Stimulated activated CD8-positive, alpha-beta memory T cell treated with anti-CD3 and anti-CD28 coated beads, Interleukin-2, amount 100 ng/mL, for 48 hours (primary cell): ENCODE results near the gene PYROXD2.
"Not testable (repeated sequence)": the region's sequence is repeated elsewhere in the genome, so short reads cannot be mapped to it uniquely, and the experiment has no call there.

ENCODE experiments used
- DNase-seq, 2 donors: peaks; one replicate each; pipeline ENCODE4 v3.0.0-alpha.2; 2020; ENCODE audit warnings: low read depth in 2 of 2

PYROXD2 gene

GRCh38 chr10:98366062-98366530 is 48.9 kb downstream of the PYROXD2 start:
- DNase-seq = no peak

- DNase-seq = no peak
These were observed 49.4 kb downstream of the PYROXD2 start for GRCh38 chr10:98365406-98366061.

DNA sequence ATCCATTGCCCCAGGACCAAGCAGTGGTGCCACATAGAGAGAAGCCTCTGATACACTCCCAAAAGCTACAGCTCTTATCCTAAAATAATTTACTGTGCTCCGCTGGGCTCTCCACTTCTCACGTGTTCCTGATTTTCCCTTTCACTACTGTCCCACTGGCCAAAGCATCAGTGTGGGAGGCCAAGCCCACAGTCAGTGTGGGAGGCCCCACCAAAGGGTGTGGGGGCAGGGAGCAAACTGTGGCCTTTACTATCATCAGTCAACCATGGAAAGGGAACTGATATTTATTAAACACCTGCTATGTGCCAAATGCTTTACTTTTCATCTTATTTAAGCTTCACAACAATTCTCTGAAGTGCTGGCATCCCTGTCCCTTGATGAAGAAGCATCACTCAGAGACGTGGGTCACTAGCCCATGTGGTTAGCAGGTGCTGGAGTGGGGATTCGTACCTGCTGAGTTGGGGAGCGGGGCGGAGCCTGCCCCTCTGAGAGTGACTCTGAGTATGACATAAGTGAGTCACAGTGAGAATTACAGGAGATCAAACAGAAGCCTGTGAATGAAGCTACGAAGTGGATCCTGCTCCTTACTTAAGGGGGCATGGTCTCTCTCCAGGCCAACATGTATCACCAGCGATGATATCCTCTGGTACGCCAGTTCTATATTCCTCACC is 50.4 kb downstream of the PYROXD2 start:
- DNase-seq = no peak

GRCh38 chr10:98363220-98363619 is 51.8 kb downstream of the PYROXD2 start:
- DNase-seq = no peak

DNA sequence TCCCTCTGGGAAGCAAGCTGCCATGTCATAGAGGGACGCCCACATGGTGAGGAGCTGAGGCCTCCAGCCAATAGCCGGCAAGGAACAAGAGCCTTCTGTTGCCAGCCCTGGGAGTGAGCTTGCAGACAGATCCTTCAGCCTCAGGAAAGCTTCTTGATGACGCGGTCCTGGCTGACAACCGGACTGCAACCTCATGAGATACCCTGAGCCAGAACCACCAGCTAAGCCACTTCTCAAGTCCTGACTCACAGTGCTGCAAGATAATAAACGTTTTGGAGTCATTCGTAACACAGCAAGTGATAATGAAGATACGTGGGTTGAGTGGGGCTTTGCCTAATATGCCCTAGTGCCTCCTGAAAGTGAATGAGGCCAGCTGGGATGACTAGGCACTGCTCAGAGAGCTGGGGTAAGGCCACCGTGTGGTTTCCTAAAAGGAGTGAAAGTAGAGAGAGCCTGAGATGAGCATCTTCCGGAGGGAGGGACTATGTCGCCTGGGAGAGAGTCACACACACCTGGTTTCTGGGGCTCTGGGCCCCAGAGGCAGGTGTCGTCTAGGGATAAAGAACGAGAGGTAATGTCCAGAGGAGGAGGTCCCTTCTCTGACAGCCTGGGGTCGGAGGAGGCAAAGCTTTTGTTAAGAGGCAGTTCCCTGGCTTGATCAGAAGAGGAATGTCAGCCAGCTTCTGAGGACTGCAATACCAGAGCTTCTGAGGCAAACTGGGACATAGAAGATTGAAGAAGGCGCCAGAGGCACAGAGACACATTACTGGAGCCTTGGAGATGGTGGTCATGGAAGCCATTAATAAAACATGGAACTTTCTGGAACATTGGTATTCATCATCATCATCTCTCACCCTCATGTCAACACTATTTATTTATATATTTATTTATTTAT is 53.6 kb downstream of the PYROXD2 start:
- DNase-seq = peak; percentile 13 to 21

DNA sequence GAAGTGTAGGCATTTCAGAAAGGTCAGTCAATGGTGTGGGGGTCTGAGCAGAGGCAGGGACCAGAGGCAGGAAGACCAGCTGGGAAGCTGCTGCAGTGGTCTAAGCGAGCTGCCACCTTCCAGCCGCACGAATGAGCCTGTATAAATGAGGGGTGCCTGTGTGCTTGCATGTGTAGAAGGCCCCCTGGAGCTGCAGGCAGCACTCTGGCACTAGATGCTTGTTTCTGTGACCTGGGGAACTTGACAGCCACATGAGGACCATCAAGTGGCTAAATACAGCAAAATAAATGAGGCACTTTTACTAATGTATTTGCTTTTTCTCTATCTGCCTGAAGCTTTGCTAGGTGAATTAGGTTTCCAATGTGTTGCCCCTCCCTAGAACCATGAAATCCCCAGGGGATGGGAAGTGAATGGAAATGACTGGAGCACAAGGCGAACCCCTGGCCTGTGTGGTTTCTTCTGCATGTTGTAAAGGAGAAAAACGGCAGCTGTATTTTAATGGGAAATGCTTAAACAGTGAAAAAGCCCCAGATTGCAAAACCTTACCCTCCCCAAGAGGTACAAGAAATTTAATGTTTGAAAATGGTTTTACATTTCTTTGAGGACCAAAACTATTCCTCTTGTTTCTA is 57.7 kb downstream of the PYROXD2 start:
- DNase-seq = no peak

- DNase-seq = no peak
These were observed 60.5 kb downstream of the PYROXD2 start for GRCh38 chr10:98354491-98354890.

DNA sequence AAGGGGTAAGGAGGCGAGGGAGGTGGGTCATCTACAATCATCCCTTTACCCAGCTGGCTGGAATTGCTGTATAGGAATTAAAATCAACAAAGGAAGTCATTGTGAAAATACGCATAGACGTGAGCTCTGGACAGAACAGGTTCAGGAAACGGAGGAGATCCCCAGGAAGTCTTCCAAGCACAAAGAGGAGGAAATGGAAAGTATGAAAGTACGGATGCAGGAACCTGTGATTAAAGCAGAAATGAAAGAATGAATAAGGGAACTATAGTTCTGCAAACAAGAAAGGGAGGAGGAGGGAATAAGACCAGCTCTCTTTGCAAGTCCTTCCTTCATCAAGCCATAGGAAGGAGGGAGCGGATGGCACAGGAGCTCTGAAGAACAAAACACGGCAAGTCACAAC is 61.8 kb downstream of the PYROXD2 start:
- DNase-seq = no peak

GRCh38 chr10:98351831-98352402 is 63.1 kb downstream of the PYROXD2 start:
- no peak for DNase-seq

DNA sequence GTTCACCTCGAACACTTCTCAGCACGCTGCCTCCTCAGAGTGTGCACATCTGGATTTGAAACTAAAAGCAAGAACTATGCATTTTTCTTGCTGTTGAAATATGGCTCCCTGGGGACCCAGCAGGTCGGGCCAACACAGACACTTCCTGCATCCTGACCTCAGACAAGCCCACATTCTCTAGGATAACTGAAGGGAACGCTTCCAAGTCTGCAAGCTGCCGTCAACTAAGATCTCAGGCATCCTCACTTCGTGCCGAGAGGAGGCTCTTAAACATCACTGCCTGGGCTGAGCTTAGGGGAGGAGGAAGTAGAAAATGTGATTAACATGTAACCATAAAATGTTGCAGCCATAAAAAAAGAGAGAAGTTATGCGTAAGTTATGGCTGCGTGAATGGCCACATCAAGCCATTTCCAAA is 65.5 kb downstream of the PYROXD2 start:
- no peak for DNase-seq

DNA sequence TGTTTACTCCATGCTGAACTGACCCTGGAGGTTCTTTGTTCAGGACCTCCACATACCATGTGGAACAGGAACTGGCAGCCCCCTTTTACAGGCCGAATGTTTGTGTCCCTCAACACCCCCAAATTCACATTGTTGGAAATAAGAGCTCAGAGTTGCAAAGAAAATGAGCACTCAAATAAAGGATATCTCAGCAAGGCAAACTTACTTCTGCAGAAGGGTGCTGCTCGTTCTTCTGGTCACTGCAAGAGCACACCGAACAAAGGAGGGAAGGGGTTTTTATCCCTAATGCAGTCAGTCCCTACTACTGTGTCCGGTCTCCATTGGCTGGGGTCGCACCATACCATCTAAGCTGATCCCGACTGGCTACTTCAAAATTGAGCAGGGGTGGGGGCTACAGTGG is 68.1 kb downstream of the PYROXD2 start:
- no peak for DNase-seq

- no peak for DNase-seq
These were observed 70.4 kb downstream of the PYROXD2 start for GRCh38 chr10:98344589-98345038.

DNA sequence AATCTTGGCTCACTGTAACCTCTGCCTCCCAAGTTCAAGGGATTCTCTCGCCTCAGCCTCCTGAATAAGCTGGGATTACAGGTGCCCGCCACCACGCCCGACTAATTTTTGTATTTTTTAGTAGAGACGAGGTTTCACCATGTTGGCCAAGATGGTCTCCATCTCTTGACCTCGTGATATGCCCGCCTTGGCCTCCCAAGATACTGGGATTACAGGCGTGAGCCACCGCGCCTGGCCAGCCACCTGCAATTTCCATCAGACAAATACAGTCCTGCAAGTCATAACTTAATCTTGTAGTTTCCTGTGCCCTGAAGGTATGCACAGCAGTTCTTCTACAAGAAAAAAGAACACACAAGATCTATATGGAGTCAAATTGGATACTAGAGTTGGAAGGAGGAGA is 73.3 kb downstream of the PYROXD2 start:
- not testable (repeated sequence) for DNase-seq

DNA sequence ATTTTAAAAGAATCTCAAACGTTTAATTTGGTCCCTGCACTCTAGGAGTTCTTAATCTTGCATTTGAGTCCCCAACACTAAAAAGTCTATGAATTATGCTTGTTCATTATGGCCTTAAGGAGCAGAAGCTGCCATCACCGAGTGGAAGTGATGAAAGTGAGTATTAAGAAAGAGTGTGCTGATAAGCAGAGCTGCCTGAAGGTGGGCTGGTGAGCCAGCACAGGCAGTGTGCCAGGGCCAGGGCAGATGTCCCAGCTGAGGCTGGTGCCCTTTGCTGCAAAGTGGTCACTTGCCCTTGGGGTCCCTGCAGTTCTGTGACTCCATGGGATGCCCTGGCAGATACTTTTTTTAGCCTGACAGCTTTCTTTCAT is 74.1 kb downstream of the PYROXD2 start:
- DNase-seq = no peak

- no peak for DNase-seq
These were observed 74.6 kb downstream of the PYROXD2 start for GRCh38 chr10:98340261-98340939.

- DNase-seq = no peak
These were observed 75.2 kb downstream of the PYROXD2 start for GRCh38 chr10:98339799-98340198.

DNA sequence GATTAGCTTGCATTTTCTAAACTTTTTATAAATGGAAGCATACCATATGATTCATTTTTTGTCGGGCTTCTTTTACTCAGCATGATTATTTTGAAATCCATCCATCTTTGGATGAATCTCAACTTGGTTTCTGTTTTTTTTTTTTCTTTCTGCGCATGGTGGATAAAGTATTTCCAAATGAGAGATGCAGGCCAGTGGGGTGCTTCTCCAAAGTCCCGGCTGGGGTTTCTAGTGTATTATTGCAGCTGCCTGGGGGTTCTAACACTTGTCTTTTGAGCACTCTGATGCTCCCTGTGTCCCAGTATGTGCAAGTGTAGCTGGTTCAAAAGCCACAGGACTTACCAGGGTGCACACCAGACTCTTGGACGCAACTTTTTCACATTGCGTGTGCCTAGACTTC is 76.1 kb downstream of the PYROXD2 start:
- no peak for DNase-seq

DNA sequence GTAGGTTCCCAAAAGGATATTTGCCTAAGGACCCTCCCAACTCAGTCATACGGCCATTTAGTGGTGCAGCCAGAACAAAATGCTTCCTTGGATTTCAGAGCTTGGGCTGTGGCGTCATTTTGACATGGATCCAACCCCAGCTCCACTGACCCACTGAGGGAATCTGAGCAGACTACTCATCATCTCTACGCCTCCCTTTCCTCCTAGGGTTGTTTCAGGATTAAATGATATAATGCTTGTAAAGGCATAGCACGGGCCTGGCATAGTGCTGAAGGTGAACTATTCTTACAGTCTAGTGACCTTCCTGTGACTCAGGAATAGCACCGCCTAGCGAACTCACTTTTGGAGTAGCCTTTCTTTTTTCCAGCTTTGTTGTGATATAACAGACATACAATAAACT is 76.7 kb downstream of the PYROXD2 start:
- DNase-seq = no peak

- DNase-seq = no peak
These were observed 77.5 kb downstream of the PYROXD2 start for GRCh38 chr10:98337484-98337883.
